ENCODE measurements around the gene RABL6. TPM values are rescaled to one million over a fixed set of nuclear protein-coding genes. Genes with fewer than 3 reads are reported as not detected.
A peak's percentile ranks its signal among the peaks of the same experiment; 100 is the strongest.

Gene RABL6
- total RNA-seq, 1 donor from 2014 or later: 34.4 TPM

- no peaks in the 10 kb centered on the region for H3K9me3 ChIP-seq (ENCODE audit: control insufficient read depth in 3 of 3, low read length in 3 of 3)
- peaks cover 17 to 32% (median 26%) of the 10 kb centered on the region in 3 donors for H3K27me3 ChIP-seq (ENCODE audit: control insufficient read depth in 3 of 3, insufficient read depth in 3 of 3, low read length in 3 of 3)
- peaks cover 30 to 33% (median 31%) of the 10 kb centered on the region in 3 donors for H3K4me1 ChIP-seq (ENCODE audit: control insufficient read depth in 3 of 3, insufficient read depth in 3 of 3, low read length in 3 of 3)
- peaks cover 0 to 6% (median 0%) of the 10 kb centered on the region in 3 donors for H3K36me3 ChIP-seq (ENCODE audit: control insufficient read depth in 3 of 3, insufficient read depth in 3 of 3, low read length in 3 of 3)
- no peak overlapping the region for H3K9ac ChIP-seq (ENCODE audit: low read depth in 1 of 3, low read length in 3 of 3)
- H3K4me3 ChIP-seq (ENCODE audit: low read length in 3 of 3): no peak overlapping the region
- H3K27ac ChIP-seq (ENCODE audit: low read depth, low read length): no peak overlapping the region
Measured at GRCh38 chr9:136803551-136804508, 3.9 kb upstream of the RABL6 start.

GRCh38 chr9:136804509-136805206 lies 3.1 kb upstream of the RABL6 start:
- no peak overlapping the region for H3K4me3 ChIP-seq (ENCODE audit: low read length in 3 of 3)
- peaks cover 33% of the 10 kb centered on the region in 3 donors for H3K4me1 ChIP-seq (ENCODE audit: control insufficient read depth in 3 of 3, insufficient read depth in 3 of 3, low read length in 3 of 3)
- peaks cover 9 to 24% (median 17%) of the 10 kb centered on the region in 3 donors for H3K27me3 ChIP-seq (ENCODE audit: control insufficient read depth in 3 of 3, insufficient read depth in 3 of 3, low read length in 3 of 3)
- peaks cover 0 to 6% (median 0%) of the 10 kb centered on the region in 3 donors for H3K36me3 ChIP-seq (ENCODE audit: control insufficient read depth in 3 of 3, insufficient read depth in 3 of 3, low read length in 3 of 3)
- no peak overlapping the region for H3K9ac ChIP-seq (ENCODE audit: low read depth in 1 of 3, low read length in 3 of 3)
- H3K9me3 ChIP-seq (ENCODE audit: control insufficient read depth in 3 of 3, low read length in 3 of 3): no peaks in the 10 kb centered on the region
- no peak overlapping the region for H3K27ac ChIP-seq (ENCODE audit: low read depth, low read length)

GRCh38 chr9:136805207-136805740 lies 2.5 kb upstream of the RABL6 start:
- Histone ChIP-seq H3K36me3 (ENCODE audit: control insufficient read depth in 3 of 3, insufficient read depth in 3 of 3, low read length in 3 of 3) (peaks cover 0 to 6% (median 0%) of the 10 kb centered on the region in 3 donors), H3K27me3 (ENCODE audit: control insufficient read depth in 3 of 3, insufficient read depth in 3 of 3, low read length in 3 of 3) (peaks cover 9 to 21% (median 14%) of the 10 kb centered on the region in 3 donors), H3K9ac (ENCODE audit: low read depth in 1 of 3, low read length in 3 of 3) (no peak overlapping the region), H3K4me3 (ENCODE audit: low read length in 3 of 3) (no peak overlapping the region), H3K4me1 (ENCODE audit: control insufficient read depth in 3 of 3, insufficient read depth in 3 of 3, low read length in 3 of 3) (peaks cover 32 to 35% (median 33%) of the 10 kb centered on the region in 3 donors), H3K27ac (ENCODE audit: low read depth, low read length) (no peak overlapping the region), H3K9me3 (ENCODE audit: control insufficient read depth in 3 of 3, low read length in 3 of 3) (no peaks in the 10 kb centered on the region)

DNA sequence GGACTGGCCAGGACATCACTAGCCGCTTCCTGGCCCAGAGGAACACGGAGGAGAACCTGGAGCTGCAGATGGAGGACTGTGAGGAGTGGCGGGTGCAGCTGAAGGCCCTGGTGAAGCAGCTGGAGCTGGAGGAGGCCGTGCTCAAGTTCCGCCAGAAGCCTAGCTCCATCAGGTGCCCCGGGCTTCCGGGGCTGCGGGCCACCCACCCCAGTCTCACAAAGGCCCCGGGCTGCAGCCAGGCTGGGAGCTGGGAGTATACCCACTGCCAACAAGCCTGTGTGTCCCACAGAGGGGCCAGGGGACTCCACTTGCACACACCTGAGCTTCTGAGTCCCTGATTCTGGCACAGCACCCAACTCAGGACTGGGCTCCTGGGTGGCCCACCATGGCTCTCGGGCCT lies 1.7 kb upstream of the RABL6 start:
- H3K4me3 ChIP-seq (ENCODE audit: low read length in 3 of 3): peak overlapping the region in 1 of 3 donors; percentile 89

GRCh38 chr9:136806631-136807201 lies 1.0 kb upstream of the RABL6 start:
- peak overlapping the region; percentile 77 to 91 (median 83) for H3K9ac ChIP-seq (ENCODE audit: low read depth in 1 of 3, low read length in 3 of 3)
- H3K4me1 ChIP-seq (ENCODE audit: control insufficient read depth in 3 of 3, insufficient read depth in 3 of 3, low read length in 3 of 3): peaks cover 25 to 36% (median 29%) of the 10 kb centered on the region in 3 donors
- no peaks in the 10 kb centered on the region for H3K9me3 ChIP-seq (ENCODE audit: control insufficient read depth in 3 of 3, low read length in 3 of 3)

More for the DNA sequence above, 1.7 kb upstream of the RABL6 start:
- peaks cover 6 to 13% (median 6%) of the 10 kb centered on the region in 3 donors for H3K27me3 ChIP-seq (ENCODE audit: control insufficient read depth in 3 of 3, insufficient read depth in 3 of 3, low read length in 3 of 3)
- H3K36me3 ChIP-seq (ENCODE audit: control insufficient read depth in 3 of 3, insufficient read depth in 3 of 3, low read length in 3 of 3): peaks cover 0 to 6% (median 2%) of the 10 kb centered on the region in 3 donors
- H3K9me3 ChIP-seq (ENCODE audit: control insufficient read depth in 3 of 3, low read length in 3 of 3): no peaks in the 10 kb centered on the region
- H3K4me1 ChIP-seq (ENCODE audit: control insufficient read depth in 3 of 3, insufficient read depth in 3 of 3, low read length in 3 of 3): peaks cover 25 to 35% (median 29%) of the 10 kb centered on the region in 3 donors
- no peak overlapping the region for H3K27ac ChIP-seq (ENCODE audit: low read depth, low read length)
- H3K9ac ChIP-seq (ENCODE audit: low read depth in 1 of 3, low read length in 3 of 3): peak overlapping the region in 2 of 3 donors; percentile 83 to 91

DNA sequence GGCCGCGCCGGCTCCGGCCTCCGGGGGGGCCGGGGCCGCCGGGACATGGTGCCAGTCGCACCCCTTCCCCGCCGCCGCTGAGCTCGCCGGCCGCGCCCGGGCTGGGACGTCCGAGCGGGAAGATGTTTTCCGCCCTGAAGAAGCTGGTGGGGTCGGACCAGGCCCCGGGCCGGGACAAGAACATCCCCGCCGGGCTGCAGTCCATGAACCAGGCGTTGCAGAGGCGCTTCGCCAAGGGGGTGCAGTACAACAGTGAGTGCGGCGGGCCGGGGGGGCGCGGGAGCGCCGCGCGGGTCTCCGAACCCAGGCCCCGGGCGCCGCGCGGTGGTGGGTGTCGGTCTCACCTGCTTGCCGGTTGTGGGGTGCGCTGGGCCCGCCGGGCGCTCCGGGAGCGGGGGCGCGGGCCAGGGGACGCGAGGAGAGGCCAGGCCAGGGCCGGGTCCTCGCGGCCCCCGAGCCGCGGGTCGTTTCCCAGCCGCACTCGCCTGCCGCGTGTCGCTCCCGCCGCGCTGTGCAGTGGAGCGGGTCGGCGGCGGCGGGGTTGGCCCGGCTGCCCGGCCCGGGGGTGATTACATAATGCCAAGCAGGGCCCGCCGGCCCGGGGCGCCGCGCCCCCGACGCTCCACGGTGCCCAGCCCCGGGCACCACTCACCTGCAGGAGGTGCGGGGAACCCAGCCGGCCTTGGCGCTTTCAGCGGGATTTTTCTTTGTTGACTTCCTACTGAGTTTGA lies 492 bp downstream of the RABL6 start:
- H3K27me3 ChIP-seq (ENCODE audit: control insufficient read depth in 3 of 3, insufficient read depth in 3 of 3, low read length in 3 of 3): no peaks in the 10 kb centered on the region
- H3K4me3 ChIP-seq (ENCODE audit: low read length in 3 of 3): peak overlapping the region; percentile 78 to 89 (median 87)
- peak overlapping the region; percentile 76 to 91 (median 76) for H3K9ac ChIP-seq (ENCODE audit: low read depth in 1 of 3, low read length in 3 of 3)
- H3K4me1 ChIP-seq (ENCODE audit: control insufficient read depth in 3 of 3, insufficient read depth in 3 of 3, low read length in 3 of 3): peaks cover 25 to 36% (median 29%) of the 10 kb centered on the region in 3 donors
- H3K27ac ChIP-seq (ENCODE audit: low read depth, low read length): peak overlapping the region; percentile 30
- H3K36me3 ChIP-seq (ENCODE audit: control insufficient read depth in 3 of 3, insufficient read depth in 3 of 3, low read length in 3 of 3): peaks cover 0 to 8% (median 6%) of the 10 kb centered on the region in 3 donors
- no peaks in the 10 kb centered on the region for H3K9me3 ChIP-seq (ENCODE audit: control insufficient read depth in 3 of 3, low read length in 3 of 3)

More at GRCh38 chr9:136806631-136807201, 1.0 kb upstream of the RABL6 start:
- H3K27ac ChIP-seq (ENCODE audit: low read depth, low read length): peak overlapping the region; percentile 81
- H3K27me3 ChIP-seq (ENCODE audit: control insufficient read depth in 3 of 3, insufficient read depth in 3 of 3, low read length in 3 of 3): peaks cover 6 to 9% (median 6%) of the 10 kb centered on the region in 3 donors
- H3K36me3 ChIP-seq (ENCODE audit: control insufficient read depth in 3 of 3, insufficient read depth in 3 of 3, low read length in 3 of 3): peaks cover 0 to 6% (median 2%) of the 10 kb centered on the region in 3 donors
- peak overlapping the region; percentile 75 to 89 (median 85) for H3K4me3 ChIP-seq (ENCODE audit: low read length in 3 of 3)

- H3K9ac ChIP-seq (ENCODE audit: low read depth in 1 of 3, low read length in 3 of 3): peak overlapping the region; percentile 75 to 91 (median 76)
- H3K36me3 ChIP-seq (ENCODE audit: control insufficient read depth in 3 of 3, insufficient read depth in 3 of 3, low read length in 3 of 3): peaks cover 0 to 8% (median 6%) of the 10 kb centered on the region in 3 donors
- H3K9me3 ChIP-seq (ENCODE audit: control insufficient read depth in 3 of 3, low read length in 3 of 3): no peaks in the 10 kb centered on the region
- H3K4me3 ChIP-seq (ENCODE audit: low read length in 3 of 3): peak overlapping the region; percentile 75 to 89 (median 87)
- no peak overlapping the region for H3K27ac ChIP-seq (ENCODE audit: low read depth, low read length)
- H3K4me1 ChIP-seq (ENCODE audit: control insufficient read depth in 3 of 3, insufficient read depth in 3 of 3, low read length in 3 of 3): peaks cover 25 to 36% (median 29%) of the 10 kb centered on the region in 3 donors
- H3K27me3 ChIP-seq (ENCODE audit: control insufficient read depth in 3 of 3, insufficient read depth in 3 of 3, low read length in 3 of 3): no peaks in the 10 kb centered on the region
Measured at GRCh38 chr9:136808806-136809158, 1.0 kb downstream of the RABL6 start.

DNA sequence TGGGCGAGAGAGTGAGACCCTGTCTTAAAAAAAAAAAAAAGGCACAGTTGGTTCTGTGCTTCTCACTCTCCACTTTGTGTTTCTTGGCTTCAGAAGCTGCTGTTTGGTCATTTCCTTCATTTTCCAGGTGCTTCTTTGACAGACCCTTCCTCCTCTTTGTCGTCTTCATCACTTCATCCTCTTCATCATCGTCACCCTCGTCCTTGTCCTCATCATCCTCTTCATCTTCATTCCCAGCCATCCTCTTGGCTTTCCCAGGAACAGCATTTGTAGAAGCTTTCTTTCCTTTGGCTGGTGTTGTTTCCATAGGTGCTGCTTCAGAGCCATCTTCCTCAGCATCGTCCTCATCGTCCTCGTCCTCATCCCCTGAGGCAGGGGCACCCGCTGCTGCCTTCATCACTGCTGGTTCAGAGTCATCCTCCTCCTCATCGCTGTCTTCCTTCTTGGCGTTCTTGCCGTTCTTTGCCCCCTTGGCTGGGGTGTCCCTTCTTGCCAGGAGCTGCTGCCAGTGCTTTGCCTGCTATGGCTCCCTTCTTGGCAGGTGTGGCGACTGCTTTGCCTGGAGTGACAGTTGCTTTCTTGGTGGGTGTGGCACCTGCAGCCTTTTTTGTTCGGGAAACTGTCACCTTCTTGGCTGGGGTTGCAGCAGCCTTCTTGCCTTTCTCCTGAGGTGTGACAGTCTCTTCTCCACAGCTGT lies 7.1 kb downstream of the RABL6 start:
- no peaks in the 10 kb centered on the region for H3K27me3 ChIP-seq (ENCODE audit: control insufficient read depth in 3 of 3, insufficient read depth in 3 of 3, low read length in 3 of 3)
- peaks cover 2 to 5% (median 5%) of the 10 kb centered on the region in 3 donors for H3K4me1 ChIP-seq (ENCODE audit: control insufficient read depth in 3 of 3, insufficient read depth in 3 of 3, low read length in 3 of 3)
- no peak overlapping the region for H3K9ac ChIP-seq (ENCODE audit: low read depth in 1 of 3, low read length in 3 of 3)
- H3K27ac ChIP-seq (ENCODE audit: low read depth, low read length): no peak overlapping the region
- H3K36me3 ChIP-seq (ENCODE audit: control insufficient read depth in 3 of 3, insufficient read depth in 3 of 3, low read length in 3 of 3): peaks cover 4 to 15% (median 6%) of the 10 kb centered on the region in 3 donors
- no peak overlapping the region for H3K4me3 ChIP-seq (ENCODE audit: low read length in 3 of 3)
- no peaks in the 10 kb centered on the region for H3K9me3 ChIP-seq (ENCODE audit: control insufficient read depth in 3 of 3, low read length in 3 of 3)
